Skeletal muscle tissue (tissue), 4 donors: ENCODE results near the gene RPLP2. TPM values are rescaled to one million over a fixed set of nuclear protein-coding genes. Genes with fewer than 3 reads are reported as not detected.

Experiments used
- H3K27ac ChIP-seq: one replicate; pipeline ENCODE4 v1.7.0; 2013; ENCODE audit warnings: mild to moderate bottlenecking, low read depth, low read length, inconsistent platforms
- H3K27me3 ChIP-seq, 3 donors: one replicate each; pipeline ENCODE4 v1.7.0; 2013; ENCODE audit warnings: low read length in 3 of 3; ENCODE audit not compliant: control insufficient read depth in 3 of 3, insufficient read depth in 3 of 3
- H3K36me3 ChIP-seq, 3 donors: one replicate each; pipeline ENCODE4 v1.7.0; 2013; ENCODE audit warnings: low read length in 3 of 3; ENCODE audit not compliant: control insufficient read depth in 3 of 3, insufficient read depth in 3 of 3
- H3K4me1 ChIP-seq, 3 donors: one replicate each; pipeline ENCODE4 v1.7.0; 2013; ENCODE audit warnings: low read length in 3 of 3, mild to moderate bottlenecking in 3 of 3; ENCODE audit not compliant: control insufficient read depth in 3 of 3, insufficient read depth in 3 of 3
- H3K4me3 ChIP-seq, 3 donors: one replicate each; pipeline ENCODE4 v1.7.0; 2013; ENCODE audit warnings: low read length in 3 of 3
- H3K9ac ChIP-seq, 3 donors: one replicate each; pipeline ENCODE4 v1.7.0; 2013; ENCODE audit warnings: low read length in 3 of 3, mild to moderate bottlenecking in 3 of 3, moderate library complexity in 2 of 3, low read depth in 1 of 3
- H3K9me3 ChIP-seq, 3 donors: one replicate each; pipeline ENCODE4 v1.7.0; 2013; ENCODE audit warnings: low read length in 3 of 3; ENCODE audit not compliant: control insufficient read depth in 3 of 3
- total RNA-seq: library from RNA; depleted of rRNA; stranded (reverse); fragments of >200 nt; gene quantifications from one replicate; pipeline ENCODE4 v1.2.3, GENCODE V29; 2014
- donor health status: Osteomylitis.

RPLP2 gene
- total RNA-seq, 1 donor from 2014 or later: 414 TPM

GRCh38 chr11:804599-804964 is 5.2 kb upstream of the RPLP2 start:
- H3K9me3 ChIP-seq: no peaks in the 10 kb centered on the region
- peak overlapping the region; percentile 68 to 74 (median 73) for H3K4me3 ChIP-seq
- H3K36me3 ChIP-seq: peaks cover 9 to 32% (median 17%) of the 10 kb centered on the region in 3 donors
- H3K27me3 ChIP-seq: no peaks in the 10 kb centered on the region
- peak overlapping the region; percentile 69 to 79 (median 72) for H3K9ac ChIP-seq
- no peak overlapping the region for H3K27ac ChIP-seq
- peaks cover 22 to 34% (median 24%) of the 10 kb centered on the region in 3 donors for H3K4me1 ChIP-seq

DNA sequence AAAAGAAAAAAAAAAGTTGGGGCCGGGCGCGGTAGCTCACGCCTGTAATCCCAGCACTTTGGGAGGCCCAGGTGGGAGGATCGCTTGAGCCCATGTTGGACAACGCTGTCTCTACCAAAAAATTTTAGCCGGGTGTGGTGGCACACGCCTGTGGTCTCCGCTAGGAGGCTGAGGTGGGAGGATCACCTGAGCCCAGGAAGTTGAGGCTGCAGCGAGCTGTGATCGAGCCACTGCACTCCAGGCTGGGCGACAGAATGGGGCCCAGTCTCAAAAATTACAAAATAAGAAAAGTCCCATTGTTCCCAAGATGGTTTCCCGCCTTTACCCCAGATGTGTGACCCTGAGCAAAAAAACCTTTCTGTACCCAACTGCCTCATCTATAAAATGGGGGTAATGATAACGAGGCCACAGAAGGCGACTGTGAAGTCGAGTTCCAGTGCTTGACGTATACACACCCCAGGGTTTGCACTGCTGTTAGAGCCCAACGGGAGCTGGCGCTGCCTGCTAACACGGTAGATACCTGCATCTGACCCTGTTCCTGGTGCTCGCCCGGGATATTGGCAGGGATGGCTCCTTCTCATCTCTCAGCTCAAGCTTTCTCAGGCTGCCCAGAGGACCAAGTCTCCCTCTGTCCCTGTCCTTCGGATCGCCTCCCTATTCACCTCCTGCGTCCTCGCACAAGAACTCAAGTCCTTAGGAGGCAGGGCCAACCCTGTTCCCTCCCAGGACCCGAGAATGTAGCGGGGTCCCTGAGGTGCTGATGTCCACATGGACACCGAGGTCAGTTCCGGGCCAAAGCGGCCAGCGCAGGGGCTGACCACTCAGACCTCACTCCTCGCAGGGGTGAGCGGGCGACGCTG is 1.1 kb upstream of the RPLP2 start:
- Histone ChIP-seq H3K4me3 (peak overlapping the region; percentile 88 to 99 (median 94)), H3K4me1 (peaks cover 45 to 55% (median 50%) of the 10 kb centered on the region in 3 donors), H3K27me3 (no peaks in the 10 kb centered on the region), H3K9me3 (no peaks in the 10 kb centered on the region), H3K9ac (peak overlapping the region; percentile 99 to 100 (median 99)), H3K27ac (peak overlapping the region; percentile 98), H3K36me3 (peaks cover 25% of the 10 kb centered on the region in 3 donors)

DNA sequence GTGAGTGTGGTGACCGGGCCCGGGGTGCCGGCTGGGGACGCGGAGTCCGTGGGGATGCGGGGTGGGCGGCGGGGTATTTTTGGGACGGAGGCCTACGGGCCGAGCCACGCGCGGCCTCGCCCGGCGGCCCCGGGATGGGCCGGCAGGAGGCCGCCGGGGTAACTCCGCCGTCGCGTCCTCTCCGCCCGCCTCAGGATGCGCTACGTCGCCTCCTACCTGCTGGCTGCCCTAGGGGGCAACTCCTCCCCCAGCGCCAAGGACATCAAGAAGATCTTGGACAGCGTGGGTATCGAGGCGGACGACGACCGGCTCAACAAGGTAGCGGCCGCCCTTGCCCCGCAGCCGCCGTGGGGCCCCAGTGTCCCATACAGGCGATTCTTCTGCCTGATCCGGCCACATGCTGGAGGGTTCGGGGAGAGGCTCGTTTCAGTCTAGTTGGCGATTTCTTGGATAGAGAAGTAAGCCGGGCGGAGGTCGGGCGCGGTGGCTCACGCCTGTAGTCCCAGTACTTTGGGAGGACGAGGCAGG is 337 bp downstream of the RPLP2 start:
- Histone ChIP-seq H3K9me3 (no peaks in the 10 kb centered on the region), H3K27me3 (no peaks in the 10 kb centered on the region), H3K27ac (peak overlapping the region; percentile 98), H3K9ac (peak overlapping the region; percentile 99 to 100 (median 99)), H3K4me3 (peak overlapping the region; percentile 88 to 99 (median 94)), H3K36me3 (peaks cover 26 to 31% (median 27%) of the 10 kb centered on the region in 3 donors), H3K4me1 (peaks cover 33 to 43% (median 38%) of the 10 kb centered on the region in 3 donors)

DNA sequence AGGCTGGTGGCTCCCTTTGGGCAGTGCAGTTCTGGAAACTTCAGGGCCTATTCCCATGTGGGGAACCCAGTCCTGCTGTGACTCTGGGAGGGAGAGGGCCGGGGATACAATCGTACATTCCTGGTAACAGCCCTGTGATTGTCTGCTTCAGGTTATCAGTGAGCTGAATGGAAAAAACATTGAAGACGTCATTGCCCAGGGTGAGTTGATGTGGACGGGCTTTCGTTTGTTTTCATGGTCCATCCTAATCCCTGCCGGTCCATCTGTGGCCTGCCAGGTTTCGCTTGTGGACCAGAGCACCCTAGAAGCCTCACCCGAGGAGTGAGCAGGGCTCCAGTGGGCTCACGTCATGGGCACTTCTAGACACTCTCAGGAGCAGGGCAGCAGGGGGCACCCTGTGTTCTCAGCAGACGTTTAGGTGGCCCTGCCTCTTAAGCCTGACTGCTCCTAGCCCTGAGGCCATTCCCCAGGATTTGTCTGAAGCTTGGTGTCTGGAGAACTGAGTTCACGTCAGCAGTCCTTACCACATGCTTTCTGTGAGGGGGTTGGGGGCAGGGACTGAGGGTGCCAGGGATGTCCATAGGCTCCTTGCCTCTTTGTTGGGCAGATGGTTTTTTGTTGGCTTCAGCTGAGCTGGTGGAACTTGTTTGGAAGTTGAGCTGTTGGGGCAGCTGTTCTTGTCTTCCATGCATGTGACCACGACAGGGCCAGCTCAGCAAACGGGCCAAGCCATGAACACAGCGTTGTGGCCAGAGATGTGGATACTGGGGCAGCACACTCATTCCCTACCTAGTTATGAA is 1.9 kb downstream of the RPLP2 start:
- Histone ChIP-seq H3K4me3 (peak overlapping the region; percentile 41 to 94 (median 88)), H3K27ac (peak overlapping the region; percentile 78), H3K9me3 (no peaks in the 10 kb centered on the region)

DNA sequence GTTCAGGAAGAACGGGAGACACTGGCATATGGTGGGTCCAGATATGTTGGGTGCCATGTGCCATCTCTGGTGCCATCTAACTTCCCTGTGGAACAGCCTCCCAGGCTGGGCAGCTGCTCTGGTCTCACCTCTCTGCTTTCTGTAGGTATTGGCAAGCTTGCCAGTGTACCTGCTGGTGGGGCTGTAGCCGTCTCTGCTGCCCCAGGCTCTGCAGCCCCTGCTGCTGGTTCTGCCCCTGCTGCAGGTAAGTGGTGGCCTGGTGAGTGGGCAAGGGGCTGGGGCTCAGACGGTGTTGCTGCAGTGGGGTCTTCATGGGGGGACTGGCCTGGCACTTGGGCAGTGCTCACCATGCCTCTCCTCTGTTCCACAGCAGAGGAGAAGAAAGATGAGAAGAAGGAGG is 2.6 kb downstream of the RPLP2 start:
- Histone ChIP-seq H3K9ac (peak overlapping the region in 2 of 3 donors; percentile 22 to 99), H3K36me3 (peaks cover 26 to 31% (median 27%) of the 10 kb centered on the region in 3 donors), H3K27ac (peak overlapping the region; percentile 38), H3K4me3 (no peak overlapping the region), H3K9me3 (no peaks in the 10 kb centered on the region), H3K27me3 (no peaks in the 10 kb centered on the region), H3K4me1 (peaks cover 29 to 43% (median 35%) of the 10 kb centered on the region in 3 donors)

More for the DNA sequence above, 1.9 kb downstream of the RPLP2 start:
- Histone ChIP-seq H3K9ac (peak overlapping the region in 2 of 3 donors; percentile 99), H3K36me3 (peaks cover 26 to 31% (median 27%) of the 10 kb centered on the region in 3 donors), H3K4me1 (peaks cover 29 to 43% (median 35%) of the 10 kb centered on the region in 3 donors), H3K27me3 (no peaks in the 10 kb centered on the region)

DNA sequence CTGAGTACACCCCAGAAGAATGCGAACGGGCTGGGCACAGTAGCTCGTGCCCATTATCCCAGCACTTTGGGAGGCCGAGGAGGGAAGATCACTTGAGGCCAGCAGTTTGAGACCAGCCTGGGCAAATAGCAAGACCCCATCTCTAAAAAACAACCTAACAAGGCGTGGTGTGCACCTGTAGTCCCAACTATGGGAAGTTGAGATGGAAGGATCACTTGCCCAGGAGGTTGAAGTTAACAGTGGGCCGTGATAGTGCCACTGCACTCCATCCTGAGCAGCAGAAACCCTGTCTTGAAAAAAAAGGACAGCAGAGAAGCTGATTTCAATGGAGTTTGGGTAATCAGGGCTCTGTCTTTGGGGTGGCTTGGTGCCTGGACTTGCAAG is 3.3 kb downstream of the RPLP2 start:
- H3K4me1 ChIP-seq: peaks cover 29 to 43% (median 35%) of the 10 kb centered on the region in 3 donors
- H3K36me3 ChIP-seq: peaks cover 26 to 31% (median 27%) of the 10 kb centered on the region in 3 donors
- peak overlapping the region in 1 of 3 donors; percentile 33 for H3K9ac ChIP-seq
- no peaks in the 10 kb centered on the region for H3K27me3 ChIP-seq
- H3K27ac ChIP-seq: no peak overlapping the region
- H3K4me3 ChIP-seq: no peak overlapping the region
- no peaks in the 10 kb centered on the region for H3K9me3 ChIP-seq

DNA sequence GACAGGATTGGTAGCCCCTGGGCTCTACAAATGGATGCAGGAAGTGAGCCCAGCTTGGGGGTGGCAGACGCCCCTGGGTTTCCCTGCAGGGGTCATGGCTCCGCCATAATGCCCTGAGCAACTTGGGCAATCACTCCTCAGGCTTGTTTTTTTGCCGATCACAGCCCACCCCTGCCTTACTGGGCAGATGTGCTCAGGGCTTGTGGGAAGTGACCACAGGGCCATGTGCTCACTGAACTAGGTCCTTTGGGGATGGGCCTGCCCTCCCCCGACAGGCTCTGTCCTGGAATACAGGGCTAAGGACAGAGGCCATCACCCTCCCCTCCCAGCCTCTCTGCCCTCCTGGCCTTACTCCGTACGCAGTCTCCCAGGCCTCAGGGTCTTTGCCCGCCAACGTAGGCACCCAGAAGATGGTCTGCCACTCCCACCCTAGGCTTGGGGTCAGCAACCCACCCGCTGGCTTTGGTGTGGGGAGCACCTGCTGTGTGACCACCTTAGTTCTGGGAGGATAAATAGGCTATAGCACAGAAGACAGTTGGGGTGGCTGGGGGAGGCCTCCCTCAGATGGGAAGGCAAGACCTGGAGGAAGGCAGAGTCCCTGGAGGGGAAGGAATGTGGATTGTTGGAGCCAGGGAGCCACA is 3.8 kb downstream of the RPLP2 start:
- no peaks in the 10 kb centered on the region for H3K9me3 ChIP-seq
- peaks cover 28 to 43% (median 32%) of the 10 kb centered on the region in 3 donors for H3K4me1 ChIP-seq
- peaks cover 26 to 31% (median 27%) of the 10 kb centered on the region in 3 donors for H3K36me3 ChIP-seq
- H3K27ac ChIP-seq: no peak overlapping the region
- peak overlapping the region in 1 of 3 donors; percentile 25 for H3K9ac ChIP-seq
- H3K4me3 ChIP-seq: no peak overlapping the region
- no peaks in the 10 kb centered on the region for H3K27me3 ChIP-seq

DNA sequence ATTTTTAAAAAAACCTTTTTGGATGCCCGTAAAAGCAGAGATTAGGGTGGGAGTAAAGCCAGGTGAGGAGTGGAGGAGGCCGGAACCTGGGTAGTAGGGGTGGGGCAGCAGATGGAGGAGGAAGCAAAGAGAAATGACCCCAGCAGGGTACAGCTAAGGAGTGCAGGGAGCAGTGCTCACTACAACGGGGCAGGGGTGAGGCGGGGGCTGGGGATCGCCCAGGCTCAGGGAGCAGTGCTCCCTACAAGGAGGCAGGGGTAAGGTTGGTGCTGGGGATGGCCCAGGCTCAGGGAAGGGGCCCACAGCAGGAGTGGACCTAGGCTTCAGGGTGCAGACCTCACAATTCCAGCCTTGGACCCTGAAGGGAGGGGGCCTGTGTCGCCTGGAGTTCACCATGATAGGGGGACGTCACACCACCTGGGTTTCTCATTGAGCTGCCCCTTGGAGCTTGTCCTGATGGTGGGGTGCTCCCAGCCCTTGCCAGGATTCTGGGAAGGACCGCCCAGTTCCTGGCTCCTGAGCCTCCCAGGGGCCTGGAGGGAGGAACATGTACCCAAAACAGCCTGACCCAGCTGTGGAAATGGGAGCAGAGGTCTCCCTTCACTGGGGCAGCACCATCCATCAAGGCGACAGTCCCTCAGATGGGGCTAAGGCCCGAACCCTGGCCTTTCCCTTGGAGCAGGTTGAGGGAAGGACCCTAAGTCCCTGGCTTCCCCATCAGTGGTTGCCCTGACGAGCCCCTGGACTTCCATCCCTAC is 6.1 kb downstream of the RPLP2 start:
- H3K4me1 ChIP-seq: peaks cover 32 to 38% (median 35%) of the 10 kb centered on the region in 3 donors
- no peak overlapping the region for H3K27ac ChIP-seq
- H3K9me3 ChIP-seq: no peaks in the 10 kb centered on the region
- peaks cover 26 to 31% (median 27%) of the 10 kb centered on the region in 3 donors for H3K36me3 ChIP-seq
- no peak overlapping the region for H3K4me3 ChIP-seq
- no peak overlapping the region for H3K9ac ChIP-seq
- no peaks in the 10 kb centered on the region for H3K27me3 ChIP-seq

DNA sequence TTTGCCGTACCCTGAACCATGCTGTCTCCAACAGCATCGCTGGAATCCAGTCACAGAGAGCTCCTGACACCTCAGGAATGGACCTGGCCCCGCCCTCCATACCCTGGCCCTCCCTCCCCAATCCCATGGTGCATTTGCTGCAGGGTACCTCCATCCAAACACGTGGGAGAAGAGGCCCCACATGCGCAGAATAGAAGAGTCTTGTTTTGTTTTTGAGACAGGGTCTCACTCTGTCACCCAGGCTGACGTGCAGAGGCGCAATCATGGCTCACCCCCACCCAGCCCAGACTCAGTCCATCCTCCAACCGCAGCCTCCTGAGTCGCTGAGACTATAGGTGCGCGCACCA is 6.6 kb downstream of the RPLP2 start:
- H3K4me3 ChIP-seq: no peak overlapping the region
- peaks cover 23 to 28% (median 24%) of the 10 kb centered on the region in 3 donors for H3K36me3 ChIP-seq
- H3K9me3 ChIP-seq: no peaks in the 10 kb centered on the region
- no peaks in the 10 kb centered on the region for H3K27me3 ChIP-seq
- H3K9ac ChIP-seq: no peak overlapping the region
- peaks cover 32 to 38% (median 35%) of the 10 kb centered on the region in 3 donors for H3K4me1 ChIP-seq
- no peak overlapping the region for H3K27ac ChIP-seq
